ENCODE results near the gene PAPLN.

The PAPLN gene

GRCh38 chr14:73263606-73264005 is 26.3 kb downstream of the PAPLN start:
- DNase-seq, result no peak

GRCh38 chr14:73264080-73264884 is 27.0 kb downstream of the PAPLN start:
- DNase-seq, result no peak

DNA sequence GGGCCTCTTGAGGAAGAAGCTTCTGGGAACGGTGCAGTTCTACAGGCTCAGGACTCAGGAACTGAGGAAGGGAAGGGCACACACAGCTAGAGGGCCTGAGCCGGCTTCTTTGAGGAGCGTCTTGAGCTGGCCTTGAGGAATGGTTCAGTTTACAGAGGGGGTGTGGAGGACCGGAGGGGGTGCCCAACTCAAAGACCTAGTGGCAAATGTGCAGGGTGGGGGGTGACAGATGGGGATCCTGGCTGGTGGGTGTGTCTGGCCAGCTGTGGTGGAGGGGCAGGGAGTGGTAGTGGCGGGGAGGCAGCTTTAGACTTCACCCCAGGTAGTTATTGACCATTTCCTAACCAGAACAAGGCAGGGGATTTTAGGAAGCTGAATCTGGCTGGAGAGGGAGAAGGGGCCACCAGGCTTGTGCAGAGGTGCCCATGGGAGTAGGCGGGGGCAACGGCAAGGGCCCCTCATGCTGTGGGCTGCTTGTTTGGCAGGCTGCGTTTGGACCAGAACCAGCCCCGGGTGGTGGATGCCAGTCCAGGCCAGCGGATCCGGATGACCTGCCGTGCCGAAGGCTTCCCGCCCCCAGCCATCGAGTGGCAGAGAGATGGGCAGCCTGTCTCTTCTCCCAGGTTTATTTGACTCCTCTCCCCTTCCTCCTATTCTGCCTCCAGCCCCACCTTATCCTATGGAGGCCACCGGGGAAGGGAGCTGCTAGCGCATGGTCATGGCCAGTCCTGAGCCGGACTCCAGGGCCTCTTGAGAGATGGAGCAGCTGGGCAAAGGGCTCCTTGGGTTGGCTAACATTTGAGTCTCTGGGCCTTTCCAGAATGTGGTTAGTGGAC is 27.8 kb downstream of the PAPLN start:
- DNase-seq, result no peak

GRCh38 chr14:73265721-73266046 is 28.4 kb downstream of the PAPLN start:
- no peak for DNase-seq

DNA sequence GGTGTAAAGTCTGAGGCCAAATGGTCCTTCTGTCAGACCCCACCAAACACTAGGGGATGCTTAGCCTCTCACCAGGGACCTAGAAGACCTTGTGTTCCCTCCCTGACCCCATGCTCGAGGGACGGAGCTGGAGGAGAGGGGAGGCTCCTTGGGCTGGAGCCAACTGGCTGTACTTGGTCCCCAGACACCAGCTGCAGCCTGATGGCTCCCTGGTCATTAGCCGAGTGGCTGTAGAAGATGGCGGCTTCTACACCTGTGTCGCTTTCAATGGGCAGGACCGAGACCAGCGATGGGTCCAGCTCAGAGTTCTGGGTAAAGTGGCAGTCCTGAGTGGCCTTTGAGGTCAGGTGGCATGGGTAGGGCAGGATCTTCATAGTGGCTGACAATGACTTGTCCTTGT is 29.0 kb downstream of the PAPLN start:
- DNase-seq, result no peak

DNA sequence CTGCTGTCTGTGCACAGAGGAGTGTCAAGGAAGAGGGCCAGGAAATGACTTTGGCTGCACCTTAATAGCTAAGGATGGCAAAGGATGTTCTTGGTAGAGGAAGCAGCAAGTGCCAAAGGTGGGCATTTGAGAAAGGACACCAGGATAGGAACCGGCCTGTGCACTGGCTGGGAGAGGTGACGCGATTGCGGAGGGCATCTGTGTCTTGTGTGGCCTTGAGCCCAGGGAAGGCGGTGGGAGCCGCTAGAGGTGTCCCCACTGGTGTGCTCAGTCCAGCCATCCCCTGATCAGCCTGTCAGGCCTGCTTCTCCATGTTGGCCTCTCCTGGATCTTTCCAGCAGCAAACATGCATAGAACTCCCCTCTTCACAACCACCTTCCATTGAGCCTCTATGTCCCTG is 30.2 kb downstream of the PAPLN start:
- DNase-seq, result no peak

DNA sequence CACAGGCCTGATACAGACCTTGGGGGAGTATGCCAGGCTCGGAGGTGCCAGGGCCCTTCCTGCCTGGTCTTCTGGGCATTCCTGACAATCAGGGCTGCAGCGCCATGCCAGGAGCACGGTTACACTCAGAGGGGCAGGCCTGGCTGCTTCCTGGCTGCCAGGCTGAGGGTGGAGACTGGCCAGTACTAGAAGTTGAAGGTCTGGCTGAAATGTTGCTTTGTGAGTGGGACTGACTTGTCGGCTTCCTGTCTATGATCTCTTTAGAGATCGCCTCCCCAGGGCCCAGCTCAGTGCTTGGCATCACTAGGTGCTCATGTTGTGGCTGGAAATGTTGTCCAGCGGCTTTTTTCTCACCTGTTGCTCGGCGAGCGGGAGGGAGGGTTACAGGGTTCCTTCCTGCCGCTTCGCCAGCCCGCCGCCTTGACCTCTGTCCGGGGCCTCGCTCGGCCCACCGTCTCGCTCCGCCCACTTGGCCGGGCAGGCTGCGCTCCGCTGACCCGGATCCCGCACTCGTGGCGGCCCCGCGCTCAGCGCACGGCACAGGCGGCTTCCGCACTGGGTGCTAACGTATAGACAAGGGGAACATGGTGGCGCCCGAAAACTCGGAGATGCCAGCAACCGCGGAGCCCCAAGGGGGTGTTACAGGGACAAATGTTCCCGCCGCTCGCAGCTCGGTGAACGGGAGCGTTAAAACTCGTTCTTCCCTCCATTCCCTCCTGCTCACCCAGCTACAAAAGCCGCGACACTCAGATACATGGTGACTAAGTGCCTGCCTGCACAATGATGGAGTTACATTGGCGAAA is 32.6 kb downstream of the PAPLN start:
- DNase-seq, result no peak

DNA sequence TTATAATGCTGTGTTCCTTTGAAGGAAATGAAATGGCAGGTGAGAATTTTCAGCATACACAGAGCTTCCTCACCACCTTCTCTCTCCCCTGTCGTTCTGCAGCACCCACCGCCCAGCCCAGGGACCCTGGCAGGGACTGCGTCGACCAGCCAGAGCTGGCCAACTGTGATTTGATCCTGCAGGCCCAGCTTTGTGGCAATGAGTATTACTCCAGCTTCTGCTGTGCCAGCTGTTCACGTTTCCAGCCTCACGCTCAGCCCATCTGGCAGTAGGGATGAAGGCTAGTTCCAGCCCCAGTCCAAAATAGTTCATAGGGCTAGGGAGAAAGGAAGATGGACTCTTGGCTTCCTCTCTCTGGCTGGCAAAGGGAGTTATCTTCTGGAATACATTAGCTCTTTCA is 35.1 kb downstream of the PAPLN start:
- DNase-seq, result no peak

DNA sequence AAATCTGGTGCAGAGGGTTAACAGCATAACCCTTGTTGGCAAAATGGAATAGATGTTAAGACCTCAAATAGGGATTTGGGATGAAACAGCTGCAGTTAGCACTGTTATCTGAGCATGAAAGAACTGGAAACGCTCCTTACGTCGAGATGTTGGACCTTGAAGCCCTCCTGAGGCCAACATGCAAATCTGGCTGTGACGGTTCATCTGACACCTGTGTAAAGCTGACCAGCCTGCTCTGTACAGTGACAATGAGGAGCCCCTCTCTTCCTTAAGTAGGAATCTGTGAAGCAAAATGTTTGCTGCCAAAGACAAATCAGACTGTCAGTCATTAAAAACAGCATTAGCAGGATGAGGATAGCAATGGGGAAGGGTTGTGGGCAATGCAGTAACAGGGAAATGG is 36.5 kb downstream of the PAPLN start:
- DNase-seq, result no peak

- no peak for DNase-seq
Measured at GRCh38 chr14:73276836-73277235, 39.5 kb downstream of the PAPLN start.

DNA sequence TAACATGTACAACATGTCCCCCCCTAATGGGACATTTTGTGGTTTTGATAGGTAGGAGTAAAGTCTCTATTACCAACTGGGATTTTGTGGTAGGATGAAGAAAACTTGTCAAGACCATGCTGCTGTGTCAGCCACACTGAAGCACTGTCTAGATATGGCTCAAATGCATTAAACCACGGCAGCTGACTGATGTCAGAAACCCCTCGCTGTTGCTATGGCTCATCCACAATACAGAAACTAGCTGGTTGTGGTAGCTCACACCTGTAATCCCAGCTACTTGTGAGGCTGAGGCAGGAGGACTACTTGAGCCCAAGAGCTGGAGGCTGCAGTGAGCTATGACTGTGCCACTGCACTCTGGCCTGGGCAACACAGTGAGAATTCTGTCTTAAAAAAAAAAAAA is 40.1 kb downstream of the PAPLN start:
- DNase-seq, result no peak

GRCh38 chr14:73280903-73281302 is 43.6 kb downstream of the PAPLN start:
- no peak for DNase-seq

GRCh38 chr14:73283608-73284379 is 46.5 kb downstream of the PAPLN start:
- DNase-seq, result no peak

- no peak for DNase-seq
Measured at GRCh38 chr14:73285979-73286378, 48.7 kb downstream of the PAPLN start.

- no peak for DNase-seq
Measured at GRCh38 chr14:73286598-73286997, 49.3 kb downstream of the PAPLN start.

GRCh38 chr14:73287071-73287470 is 49.8 kb downstream of the PAPLN start:
- DNase-seq, result no peak

GRCh38 chr14:73289308-73289707 is 52.0 kb downstream of the PAPLN start:
- no peak for DNase-seq

GRCh38 chr14:73289729-73290128 is 52.4 kb downstream of the PAPLN start:
- no peak for DNase-seq

DNA sequence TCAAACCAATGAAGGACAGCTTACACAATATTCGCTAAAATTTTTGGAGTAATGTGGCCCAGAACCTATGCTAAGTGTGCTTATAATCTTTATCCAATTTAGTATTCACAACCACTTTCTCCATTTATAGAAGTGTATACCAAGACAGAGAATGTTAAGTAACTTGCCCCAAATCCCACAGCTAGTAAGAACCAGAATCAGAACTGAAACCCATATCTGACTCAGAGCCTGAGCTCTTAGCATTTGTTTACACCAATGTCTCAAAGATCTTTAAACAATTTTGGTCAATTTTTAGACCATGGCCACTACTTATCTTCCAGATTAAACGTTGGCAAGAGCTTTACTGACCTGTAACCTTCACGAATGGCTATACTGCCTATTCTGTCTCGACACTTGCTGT is 53.0 kb downstream of the PAPLN start:
- no peak for DNase-seq

DNA sequence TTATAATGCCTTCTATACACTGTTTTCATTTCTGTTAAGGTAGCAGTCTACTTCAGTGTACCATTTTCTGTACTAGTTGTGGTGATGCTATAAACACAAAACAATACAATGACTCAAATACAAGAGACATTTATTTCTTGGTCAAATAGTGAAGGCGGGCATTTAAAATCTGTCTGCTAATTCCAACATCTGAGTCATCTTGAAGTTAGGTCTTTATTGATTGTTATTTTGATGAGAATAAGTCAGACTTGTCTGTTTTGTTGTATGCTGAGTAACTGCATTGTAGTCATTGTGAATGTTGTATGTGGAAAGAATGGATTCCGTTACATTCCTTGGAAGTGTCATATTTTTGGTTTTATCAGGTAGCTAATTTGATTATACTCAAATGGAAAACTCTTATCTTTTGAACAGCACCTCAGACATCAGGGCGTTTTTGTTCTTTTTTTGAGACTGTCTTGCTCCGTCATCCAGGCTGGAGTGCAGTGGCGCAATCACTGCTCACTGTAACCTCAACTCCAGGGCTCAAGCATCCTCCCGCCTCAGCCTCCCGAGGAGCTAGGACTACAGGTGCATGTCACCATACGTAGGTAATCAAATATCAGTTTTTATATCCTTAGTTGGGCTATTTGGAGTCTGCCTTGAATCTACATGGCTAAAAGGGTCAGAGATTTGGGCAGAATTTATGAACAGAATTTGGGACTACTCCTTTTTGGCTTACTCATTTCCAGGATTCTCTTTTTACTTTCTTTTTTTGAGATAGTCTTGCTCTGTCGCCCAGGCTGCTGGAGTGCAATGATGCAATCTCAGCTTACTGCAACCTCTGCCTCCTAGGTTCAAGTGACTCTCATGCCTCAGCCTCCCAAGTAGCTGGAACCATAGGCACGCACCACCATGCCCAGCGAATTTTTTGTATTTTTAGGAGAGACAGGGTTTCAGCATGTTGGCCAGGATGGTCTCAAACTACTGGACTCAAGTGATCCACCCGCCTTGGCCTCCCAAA is 56.8 kb downstream of the PAPLN start:
- DNase-seq, result no peak

DNA sequence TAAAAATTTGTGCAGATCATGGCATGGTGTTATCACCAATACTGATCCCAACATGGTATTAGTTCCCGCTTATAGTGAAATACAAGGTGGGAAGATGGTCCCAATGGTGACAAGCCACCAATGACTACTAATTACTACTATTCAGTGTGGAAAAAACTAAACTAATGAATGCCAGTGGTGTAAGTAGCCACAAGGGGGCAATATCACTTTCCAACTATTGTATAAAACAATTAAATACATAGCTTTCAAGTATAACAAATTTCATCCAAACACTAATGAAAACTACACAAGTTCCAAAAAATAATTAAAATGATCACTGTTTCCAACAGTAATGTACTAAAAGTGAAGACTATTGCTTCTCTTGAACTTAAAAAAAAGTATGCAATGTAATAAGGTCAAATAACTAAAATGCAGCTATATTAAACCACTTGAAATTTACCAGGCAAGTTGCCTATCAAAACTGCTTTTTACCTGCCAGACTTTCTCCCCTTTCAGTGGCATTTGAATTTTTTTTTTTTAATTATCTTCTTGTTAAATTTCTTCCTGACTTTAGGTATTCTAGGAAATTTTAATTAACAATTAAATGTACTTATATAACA is 58.0 kb downstream of the PAPLN start:
- peak; percentile 60 for DNase-seq

Measured in OCI-M1 (cell line).